Measurements from ENCODE around the gene ITGB7.

GRCh38 chr12:53252349-53252916, 45.4 kb upstream of the ITGB7 start:
- TF ChIP-seq CTCF (IDR thresholded peaks at IDR 0.05) = no peak
- no peak for TF ChIP-seq POLR2AphosphoS5 (IDR thresholded peaks at IDR 0.05)
- no peak for TF ChIP-seq POLR2A (IDR thresholded peaks at IDR 0.05)
- TF ChIP-seq EP300 (IDR thresholded peaks at IDR 0.05) = no peak
